HCT116 (cell line): ENCODE data around the gene ACSBG1. TPM values are rescaled to one million over a fixed set of nuclear protein-coding genes. Genes with fewer than 3 reads are reported as not detected.

Experiments
- ATAC-seq: fragments of 200-7000 bp; cut with Tn5 transposase; 2 replicates; pipeline ENCODE4 v1.9.1; 2020; ENCODE audit warnings: mild to moderate bottlenecking, moderate library complexity
- BruUV-seq: library from RNA; stranded (reverse); fragments of 400-500 nt; replicated peaks from 2 replicates; lab custom pipeline; 2021; lab: Mats Ljungman, UMichigan
- CTCF ChIA-PET: fragments of 300-600 bp; sonication (Branson Sonifier 250); formaldehyde crosslinking; loops from one replicate; lab custom pipeline; 2021; ENCODE audit warnings: antibody characterized with exemption; lab: Charles Lee
- POLR2A ChIA-PET: fragments of 300-600, 350-600 bp; sonication (Branson Sonifier 250); formaldehyde crosslinking; loops from one replicate; lab custom pipeline; 2021; ENCODE audit warnings: antibody characterized with exemption; lab: Charles Lee
- RAD21 ChIA-PET, 2 experiments: fragments of 300-600 bp; sonication (Branson Sonifier 250); formaldehyde crosslinking; loops; one replicate each; lab custom pipeline; 2023; ENCODE audit warnings: low total read pairs in 2 of 2; ENCODE audit not compliant: uncharacterized antibody in 2 of 2, unreplicated experiment in 2 of 2, low non-redundant PET in 1 of 2; lab: Charles Lee
- DNase-seq: peaks from one replicate; pipeline ENCODE4 v3.0.0-alpha.2; 2010; ENCODE audit warnings: low read depth, low spot score
- H2AFZ ChIP-seq: fragments of 200-600 bp; shearing (Covaris generic), sonication (generic); 2 replicates; pipeline ENCODE4 v1.6.1; 2017; ENCODE audit warnings: low read depth, mixed run types, mixed read lengths, antibody characterized with exemption, low read length; ENCODE audit not compliant: poor library complexity, severe bottlenecking
- H3K27ac ChIP-seq: 2 replicates; pipeline ENCODE4 v1.5.1; 2012; ENCODE audit warnings: low read depth, low read length
- H3K27me3 ChIP-seq: fragments of 200-600 bp; sonication (generic); 2 replicates; pipeline ENCODE4 v1.6.1; 2016; ENCODE audit warnings: mixed run types, low read length, mixed read lengths; ENCODE audit not compliant: insufficient read depth
- H3K36me3 ChIP-seq, 2 experiments: fragments of 200-500 bp in 1 of 2; fragments of 200-600 bp in 1 of 2; sonication (Bioruptor generic) in 1 of 2; sonication (generic) in 1 of 2; 2 replicates each; pipeline versions ENCODE4 v1.5.1 to v1.6.1; 2014 to 2016; ENCODE audit warnings: low read length in 2 of 2, inconsistent platforms in 1 of 2, mixed read lengths in 1 of 2, mixed run types in 1 of 2; ENCODE audit not compliant: insufficient read depth in 2 of 2, control insufficient read depth in 1 of 2
- H3K4me1 ChIP-seq, 2 experiments: fragments of 200-600 bp in 1 of 2; sonication (generic) in 1 of 2; 2 replicates each; pipeline versions ENCODE4 v1.5.1 to v1.6.1; 2012 to 2017; ENCODE audit warnings: low read length in 2 of 2, inconsistent platforms in 1 of 2, mild to moderate bottlenecking in 1 of 2, mixed read lengths in 1 of 2, mixed run types in 1 of 2, moderate library complexity in 1 of 2; ENCODE audit not compliant: insufficient read depth in 2 of 2, control insufficient read depth in 1 of 2
- H3K4me2 ChIP-seq: fragments of 200-600 bp; sonication (generic); 2 replicates; pipeline ENCODE4 v1.6.1; 2017; ENCODE audit warnings: mixed run types, low read length, mixed read lengths
- H3K4me3 ChIP-seq, 2 experiments: fragments of 200-600 bp in 1 of 2; sonication (generic) in 1 of 2; replicated peaks in 1 of 2; 2 replicates each; pipeline ENCODE4 v1.5.1; 2011 to 2016; ENCODE audit warnings: low read length in 2 of 2, control low read depth in 1 of 2, low read depth in 1 of 2, mild to moderate bottlenecking in 1 of 2, mixed read lengths in 1 of 2, mixed run types in 1 of 2
- H3K79me2 ChIP-seq: fragments of 200-600 bp; sonication (generic); 2 replicates; pipeline ENCODE4 v1.6.1; 2017; ENCODE audit warnings: mild to moderate bottlenecking, mixed run types, low read length, moderate library complexity, mixed read lengths; ENCODE audit not compliant: insufficient read depth
- H3K9ac ChIP-seq: fragments of 200-600 bp; sonication (generic); 2 replicates; pipeline ENCODE4 v1.6.1; 2016; ENCODE audit warnings: low read length, mixed read lengths
- H3K9me2 ChIP-seq: fragments of 200-600 bp; sonication (generic), shearing (Covaris generic); 2 replicates; pipeline ENCODE4 v1.6.1; 2017; ENCODE audit warnings: mixed run types, mild to moderate bottlenecking, moderate library complexity; ENCODE audit not compliant: insufficient read depth
- H3K9me3 ChIP-seq, 2 experiments: fragments of 200-500 bp in 1 of 2; fragments of 200-600 bp in 1 of 2; sonication (Bioruptor generic) in 1 of 2; sonication (generic) in 1 of 2; 2 replicates each; pipeline ENCODE4 v1.6.1; 2014 to 2017; ENCODE audit warnings: low read length in 2 of 2, mixed read lengths in 2 of 2, inconsistent platforms in 1 of 2, low read depth in 1 of 2, mild to moderate bottlenecking in 1 of 2, mixed run types in 1 of 2, moderate library complexity in 1 of 2; ENCODE audit not compliant: control insufficient read depth in 1 of 2, insufficient read depth in 1 of 2
- H4K20me1 ChIP-seq: fragments of 200-600 bp; sonication (generic), shearing (Covaris generic); 2 replicates; pipeline ENCODE4 v1.6.1; 2017; ENCODE audit warnings: mixed run types, mild to moderate bottlenecking, moderate library complexity; ENCODE audit not compliant: insufficient read depth
- CBX3 ChIP-seq: IDR thresholded peaks from 2 replicates; pipeline ENCODE4 v1.6.1; 2012; ENCODE audit warnings: low read depth
- EGR1 ChIP-seq: IDR thresholded peaks from 2 replicates; pipeline ENCODE4 v1.6.1; 2012; ENCODE audit warnings: low read depth
- ELF1 ChIP-seq: IDR thresholded peaks from 2 replicates; pipeline ENCODE4 v1.6.1; 2012; ENCODE audit warnings: low read depth, borderline replicate concordance
- EZH2phosphoT487 ChIP-seq: fragments of 200-600 bp; IDR thresholded peaks from 2 replicates; pipeline ENCODE4 v1.6.1; 2018; ENCODE audit warnings: antibody characterized with exemption, borderline replicate concordance
- JUND ChIP-seq: IDR thresholded peaks from 2 replicates; pipeline ENCODE4 v1.6.1; 2012
- POLR2AphosphoS5 ChIP-seq: IDR thresholded peaks from 2 replicates; pipeline ENCODE4 v1.6.1; 2011; ENCODE audit warnings: mild to moderate bottlenecking, low read depth, low read length, moderate library complexity
- REST ChIP-seq: IDR thresholded peaks from 2 replicates; pipeline ENCODE4 v1.6.1; 2012; ENCODE audit warnings: low read depth
- SIN3A ChIP-seq: IDR thresholded peaks from 2 replicates; pipeline ENCODE4 v1.6.1; 2012; ENCODE audit warnings: low read depth
- YY1 ChIP-seq: IDR thresholded peaks from 2 replicates; pipeline ENCODE4 v1.6.1; 2011; ENCODE audit warnings: low read length, low read depth, moderate library complexity, mild to moderate bottlenecking; ENCODE audit not compliant: insufficient replicate concordance; ENCODE audit errors: extremely low read depth
- ZNF274 ChIP-seq: fragments of 200-500 bp; sonication (Bioruptor generic); IDR thresholded peaks from 2 replicates; pipeline ENCODE4 v1.6.1; 2014; ENCODE audit warnings: mild to moderate bottlenecking, low read depth, low read length, inconsistent platforms
- intact Hi-C: fragments of 100-400 bp; cut with micrococcal nuclease; formaldehyde crosslinking; loops from 2 replicates; pipeline ENCODE4 v1.10.0; 2022
- total RNA-seq: library from RNA; stranded (reverse); gene quantifications from one replicate; pipeline ENCODE4 v1.2.1, GENCODE V29; 2021; ENCODE audit not compliant: unreplicated experiment
- TF ChIP-seq, protein P1 (sequence below): IDR thresholded peaks from 2 replicates; pipeline ENCODE4 v1.6.1; 2011; ENCODE audit warnings: mild to moderate bottlenecking, low read length, moderate library complexity; ENCODE audit not compliant: insufficient replicate concordance; ENCODE audit errors: extremely low read depth
- TF ChIP-seq, protein P2 (sequence below): IDR thresholded peaks from 2 replicates; pipeline ENCODE4 v1.6.1; 2012

The ACSBG1 gene
- total RNA-seq, 1 experiment from 2014 or later, result 0.71 TPM

DNA sequence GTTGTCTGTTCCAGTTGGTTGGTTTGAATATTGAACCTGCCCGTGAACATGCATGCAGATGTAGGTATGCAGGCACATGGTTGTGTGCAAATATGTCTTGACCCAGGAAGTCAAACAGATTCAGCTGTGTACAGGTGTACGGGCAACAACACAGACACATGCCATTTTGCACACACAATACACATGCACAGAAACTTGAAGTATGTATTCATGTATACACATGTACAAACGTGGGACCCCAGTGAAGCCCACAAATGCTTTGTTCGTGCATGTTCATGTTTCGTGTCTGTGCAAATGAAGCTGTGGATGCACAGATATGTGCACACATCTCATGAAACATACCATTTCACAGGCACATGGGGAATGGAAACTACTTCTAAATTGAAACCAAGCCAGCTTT lies 54.5 kb downstream of the ACSBG1 start:
- Histone ChIP-seq H3K9me2 (no peaks in the 10 kb centered on the region), H3K9ac (no peak overlapping the region), H3K4me1 (no peaks in the 10 kb centered on the region), H3K9me3 (no peaks in the 10 kb centered on the region), H3K27ac (no peak overlapping the region), H3K27me3 (no peaks in the 10 kb centered on the region), H3K36me3 (no peaks in the 10 kb centered on the region), H2AFZ (no peak overlapping the region), H3K79me2 (no peaks in the 10 kb centered on the region), H3K4me2 (no peak overlapping the region), H4K20me1 (no peaks in the 10 kb centered on the region), H3K4me3 (no peak overlapping the region)
- BruUV-seq, result no TSS peak
- ChIA-PET POLR2A (no interaction called here), CTCF (interaction anchor here (4.3 kb wide), 1 partner anchor 15 kb away, joined by 27 read pairs; no protein-coding TSS in a partner anchor), RAD21 (no interaction called here)
- ATAC-seq, result no peak
- TF ChIP-seq, protein P1, sequence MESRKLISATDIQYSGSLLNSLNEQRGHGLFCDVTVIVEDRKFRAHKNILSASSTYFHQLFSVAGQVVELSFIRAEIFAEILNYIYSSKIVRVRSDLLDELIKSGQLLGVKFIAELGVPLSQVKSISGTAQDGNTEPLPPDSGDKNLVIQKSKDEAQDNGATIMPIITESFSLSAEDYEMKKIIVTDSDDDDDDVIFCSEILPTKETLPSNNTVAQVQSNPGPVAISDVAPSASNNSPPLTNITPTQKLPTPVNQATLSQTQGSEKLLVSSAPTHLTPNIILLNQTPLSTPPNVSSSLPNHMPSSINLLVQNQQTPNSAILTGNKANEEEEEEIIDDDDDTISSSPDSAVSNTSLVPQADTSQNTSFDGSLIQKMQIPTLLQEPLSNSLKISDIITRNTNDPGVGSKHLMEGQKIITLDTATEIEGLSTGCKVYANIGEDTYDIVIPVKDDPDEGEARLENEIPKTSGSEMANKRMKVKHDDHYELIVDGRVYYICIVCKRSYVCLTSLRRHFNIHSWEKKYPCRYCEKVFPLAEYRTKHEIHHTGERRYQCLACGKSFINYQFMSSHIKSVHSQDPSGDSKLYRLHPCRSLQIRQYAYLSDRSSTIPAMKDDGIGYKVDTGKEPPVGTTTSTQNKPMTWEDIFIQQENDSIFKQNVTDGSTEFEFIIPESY, result no peak
- no peak for TF ChIP-seq POLR2AphosphoS5
- TF ChIP-seq CBX3, result no peak
- no peak for TF ChIP-seq YY1
- no peak for TF ChIP-seq SIN3A
- TF ChIP-seq ELF1, result no peak
- no peak for TF ChIP-seq ZNF274
- TF ChIP-seq EZH2phosphoT487, result no peak
- no peak for DNase-seq
- intact Hi-C loops, result no loop called here

GRCh38 chr15:78179286-78179840 lies 55.0 kb downstream of the ACSBG1 start:
- H3K79me2 ChIP-seq, result no peaks in the 10 kb centered on the region
- TF ChIP-seq EGR1, result no peak
- TF ChIP-seq YY1, result no peak
- TF ChIP-seq, protein P2, sequence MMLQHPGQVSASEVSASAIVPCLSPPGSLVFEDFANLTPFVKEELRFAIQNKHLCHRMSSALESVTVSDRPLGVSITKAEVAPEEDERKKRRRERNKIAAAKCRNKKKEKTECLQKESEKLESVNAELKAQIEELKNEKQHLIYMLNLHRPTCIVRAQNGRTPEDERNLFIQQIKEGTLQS, result no peak
- TF ChIP-seq ELF1, result no peak
- no peak for TF ChIP-seq REST
- no peak for TF ChIP-seq JUND
- H2AFZ ChIP-seq, result no peak overlapping the region
- intact Hi-C loops, result no loop called here
- ChIA-PET POLR2A (no interaction called here), CTCF (interaction anchor here (4.1 to 4.3 kb wide), 2 partner anchors 16 to 61 kb away, joined by 27 to 39 read pairs; no protein-coding TSS in a partner anchor), RAD21 (no interaction called here)
- ATAC-seq (no peak), DNase-seq (no peak)
- H4K20me1 ChIP-seq, result no peaks in the 10 kb centered on the region
- no TSS peak for BruUV-seq
- H3K9me3 ChIP-seq, result no peaks in the 10 kb centered on the region
- no peaks in the 10 kb centered on the region for H3K36me3 ChIP-seq
- H3K27ac ChIP-seq, result no peak overlapping the region
- H3K27me3 ChIP-seq, result no peaks in the 10 kb centered on the region
- H3K4me3 ChIP-seq, result no peak overlapping the region
- H3K9me2 ChIP-seq, result no peaks in the 10 kb centered on the region
- no peaks in the 10 kb centered on the region for H3K4me1 ChIP-seq
- no peak overlapping the region for H3K4me2 ChIP-seq
- no peak overlapping the region for H3K9ac ChIP-seq
